K562 (cell line): Measurements from ENCODE around the gene HS2ST1. TPM values are rescaled to one million over a fixed set of nuclear protein-coding genes. Genes with fewer than 3 reads are reported as not detected.

ENCODE experiments used
- ARID2 ChIP-seq: fragments of 450-650 bp; IDR thresholded peaks from 2 replicates; pipeline ENCODE4 v1.6.1; 2017; ENCODE audit warnings: antibody characterized with exemption, mild to moderate bottlenecking
- CAMTA2 ChIP-seq: fragments of 250-450 bp; sonication (Bioruptor Pico); conservative IDR thresholded peaks from 2 replicates; pipeline ENCODE4 v1.5.1; 2022
- CEBPB ChIP-seq: fragments of 450-650 bp; IDR thresholded peaks from 2 replicates; pipeline ENCODE4 v1.6.1; 2016; ENCODE audit warnings: missing genetic modification characterization, missing compliant biosample characterization
- CREM ChIP-seq: IDR thresholded peaks from 2 replicates; pipeline ENCODE4 v1.6.1; 2014; ENCODE audit warnings: antibody characterized with exemption, low read depth
- ELK1 ChIP-seq: sonication (generic); formaldehyde crosslinking; IDR thresholded peaks from 2 replicates; pipeline ENCODE4 v1.8.1; 2022; ENCODE audit warnings: missing genetic modification reagents
- FOXP4 ChIP-seq: sonication (generic); formaldehyde crosslinking; IDR thresholded peaks from 2 replicates; pipeline ENCODE4 v1.8.0; 2022; ENCODE audit warnings: mild to moderate bottlenecking, missing genetic modification reagents, borderline replicate concordance
- HBP1 ChIP-seq: fragments of 450-650 bp; formaldehyde crosslinking; IDR thresholded peaks from 2 replicates; pipeline ENCODE4 v1.4.0; 2022; ENCODE audit warnings: missing genetic modification characterization
- HCFC1 ChIP-seq: IDR thresholded peaks from 2 replicates; pipeline ENCODE4 v1.6.1; 2012; ENCODE audit warnings: low read depth, low read length, improper control_type of control experiment
- HEY1 ChIP-seq: fragments of 250-450 bp; sonication (Bioruptor Pico); IDR thresholded peaks from 2 replicates; pipeline ENCODE4 v1.5.0; 2020; ENCODE audit warnings: mild to moderate bottlenecking, moderate library complexity, borderline replicate concordance
- KLF1 ChIP-seq: fragments of 450-650 bp; IDR thresholded peaks from 2 replicates; pipeline ENCODE4 v1.6.1; 2016; ENCODE audit warnings: missing genetic modification characterization, missing compliant biosample characterization
- MAFF ChIP-seq: IDR thresholded peaks from 2 replicates; pipeline ENCODE4 v1.6.1; 2012; ENCODE audit warnings: low read length, improper control_type of control experiment
- MXD1 ChIP-seq: fragments of 250-450 bp; sonication (Bioruptor Pico); IDR thresholded peaks from 2 replicates; pipeline ENCODE4 v1.8.0; 2021; ENCODE audit warnings: borderline replicate concordance, mild to moderate bottlenecking, moderate library complexity; ENCODE audit not compliant: poor library complexity, severe bottlenecking
- MYNN ChIP-seq, 2 experiments: sonication (generic); formaldehyde crosslinking in 1 of 2; IDR thresholded peaks; 2 replicates each; pipeline versions ENCODE4 v1.5.0 to v1.6.1; 2016 to 2020; ENCODE audit warnings: antibody characterized with exemption in 1 of 2, missing genetic modification reagents in 1 of 2
- NR0B1 ChIP-seq: fragments of 450-650 bp; IDR thresholded peaks from one replicate; pipeline ENCODE4 v1.6.1; 2018; ENCODE audit warnings: mild to moderate bottlenecking, moderate library complexity; ENCODE audit not compliant: partially characterized antibody
- PREB ChIP-seq: sonication (generic); formaldehyde crosslinking; IDR thresholded peaks from 2 replicates; pipeline ENCODE4 v1.8.1; 2023; ENCODE audit warnings: mild to moderate bottlenecking, missing genetic modification reagents
- ZBTB7A ChIP-seq: IDR thresholded peaks from 2 replicates; pipeline ENCODE4 v1.6.1; 2011; ENCODE audit warnings: low read depth, mild to moderate bottlenecking, low read length, moderate library complexity, borderline replicate concordance; ENCODE audit not compliant: control insufficient read depth
- ZFP30 ChIP-seq: fragments of 250-450 bp; sonication (Bioruptor Pico); IDR thresholded peaks from 2 replicates; pipeline ENCODE4 v1.8.0; 2022; ENCODE audit warnings: moderate library complexity, mild to moderate bottlenecking, inconsistent platforms, borderline replicate concordance
- ZNF174 ChIP-seq: fragments of 250-450 bp; sonication (Bioruptor Pico); IDR thresholded peaks from 2 replicates; pipeline ENCODE4 v1.4.0; 2020; ENCODE audit warnings: mild to moderate bottlenecking
- ZNF316 ChIP-seq: fragments of 450-650 bp; IDR thresholded peaks from 2 replicates; pipeline ENCODE4 v1.6.1; 2016
- ZNF766 ChIP-seq: fragments of 200-800 bp; sonication (Bioruptor generic); conservative IDR thresholded peaks from 2 replicates; pipeline ENCODE4 v1.6.1; 2016; ENCODE audit warnings: missing genetic modification characterization, missing compliant biosample characterization
- ZSCAN32 ChIP-seq: fragments of 450-650 bp; formaldehyde crosslinking; IDR thresholded peaks from 2 replicates; pipeline ENCODE4 v1.4.0; 2020; ENCODE audit warnings: mild to moderate bottlenecking, moderate library complexity
- polyA plus RNA-seq, 8 experiments: library from polyadenylated mRNA; depleted of rRNA in 4 of 8; stranded (reverse) in 5 of 8; unstranded in 3 of 8; fragments of >200 nt; fragmentation: Nextera tagmentation in 2 of 8; fragmentation: Illumina TruSeq in 1 of 8; extraction: Ambion mirVana in 2 of 8; extraction: Trizol in 1 of 8; gene quantifications; 2 replicates each; pipeline versions ENCODE4 v1.2.1 to v1.2.3, GENCODE V29; 2011 to 2014; ENCODE audit warnings: inconsistent platforms in 1 of 8, missing spikeins in 1 of 8
- total RNA-seq, 7 experiments: library from RNA; depleted of rRNA in 6 of 7; stranded (reverse); fragments of >200 nt in 6 of 7; fragmentation: Illumina TruSeq in 2 of 7; extraction: Trizol in 2 of 7; gene quantifications; 2 replicates each; pipeline versions ENCODE4 v1.2.1 to v1.2.3, GENCODE V29; 2011 to 2021; ENCODE audit warnings: low replicate concordance in 1 of 7

The HS2ST1 gene
- total and polyA plus RNA-seq, 9 of the 15 experiments (the other 6 are each of a cell fraction or from before 2014, with no cell fraction given): 7.7 to 43.3 (median 25.8) TPM

GRCh38 chr1:87089070-87089736, 174.8 kb downstream of the HS2ST1 start (continued):
- no peak for TF ChIP-seq NR0B1
- TF ChIP-seq CREM: no peak
- TF ChIP-seq MAFF: peak; percentile 29; the same call in 1 of the 2 replicates
- TF ChIP-seq ZSCAN32: no peak
- no peak for TF ChIP-seq CEBPB (tag)
- no peak for TF ChIP-seq FOXP4 (CRISPR knock-in tag)
- TF ChIP-seq ARID2: no peak
- no peak for TF ChIP-seq HCFC1
- TF ChIP-seq HBP1 (CRISPR knock-in tag): no peak
- TF ChIP-seq ZNF316: peak; percentile 71
- TF ChIP-seq KLF1: no peak
- TF ChIP-seq HEY1 (CRISPR knock-in tag): no peak
- no peak for TF ChIP-seq ZBTB7A
- TF ChIP-seq ZNF174 (CRISPR knock-in tag): no peak
- TF ChIP-seq ZNF766 (CRISPR knock-in tag): no peak
- TF ChIP-seq ELK1 (CRISPR knock-in tag): no peak
- no peak for TF ChIP-seq MXD1 (CRISPR knock-in tag)
- TF ChIP-seq MYNN (IDR thresholded peaks at IDR 0.05): no peak
- no peak for TF ChIP-seq MYNN (CRISPR knock-in tag; IDR thresholded peaks at IDR 0.05)
- no peak for TF ChIP-seq ZFP30 (CRISPR knock-in tag)
- TF ChIP-seq PREB (CRISPR knock-in tag): no peak
- no peak for TF ChIP-seq CAMTA2 (CRISPR knock-in tag)
- TF ChIP-seq, all 486 proteins: peak for 4
